K562 (cell line): ENCODE measurements around the gene PARD3. TPM values are rescaled to one million over a fixed set of nuclear protein-coding genes. Genes with fewer than 3 reads are reported as not detected.

Experiments
- ATAC-seq: fragments of 200-7000 bp; cut with Tn5 transposase; 3 replicates; pipeline ENCODE4 v1.9.1; 2020; ENCODE audit warnings: moderate library complexity
- BruUV-seq: library from RNA; stranded (reverse); fragments of 400-500 nt; replicated peaks from 2 replicates; lab custom pipeline; 2021; lab: Mats Ljungman, UMichigan
- CTCF ChIA-PET: fragments of 300-600 bp; formaldehyde crosslinking; extraction: SDS; loops from one replicate; lab custom pipeline; 2021; ENCODE audit warnings: low intra/inter-chr PET ratio; lab: Yijun Ruan, JAX
- POLR2A ChIA-PET: fragments of 300-600, 350-650 bp; sonication (Branson Sonifier 250); formaldehyde crosslinking; extraction: SDS; loops from one replicate; lab custom pipeline; 2021; ENCODE audit warnings: antibody characterized with exemption, inconsistent platforms; lab: Yijun Ruan, JAX
- DNase-seq, 4 experiments: peaks; one replicate each; pipeline versions ENCODE4 v3.0.0 to v3.0.0-alpha.2; 2011 to 2018; ENCODE audit warnings: low spot score in 3 of 4, mixed read lengths in 3 of 4; ENCODE audit errors: extremely low read depth in 1 of 4
- FAIRE-seq: peaks from 2 replicates; lab custom pipeline; 2011; peaks lifted over from hg19 to GRCh38; lab: Jason Lieb, UNC
- H2AFZ ChIP-seq: 2 replicates; pipeline ENCODE4 v1.6.0; 2011; ENCODE audit warnings: low read depth, low read length, control low read depth, inconsistent platforms
- H3K27ac ChIP-seq: fragments of 200-600 bp; 3 replicates; pipeline ENCODE4 v1.8.0; 2011; ENCODE audit warnings: low read depth, mild to moderate bottlenecking, control low read depth, inconsistent platforms, low read length, moderate library complexity, mixed read lengths; ENCODE audit errors: extremely low read depth
- H3K27me3 ChIP-seq, 2 experiments: fragments of 300-600 bp in 1 of 2; 2 replicates in 1 of 2; 3 replicates in 1 of 2; pipeline versions ENCODE4 v1.6.0 to v1.8.0; 2011; ENCODE audit warnings: inconsistent platforms in 2 of 2, low read length in 2 of 2, mild to moderate bottlenecking in 1 of 2, mixed read lengths in 1 of 2, moderate library complexity in 1 of 2; ENCODE audit not compliant: control insufficient read depth in 2 of 2, insufficient read depth in 2 of 2
- H3K36me3 ChIP-seq: fragments of 300-600 bp; 3 replicates; pipeline ENCODE4 v1.8.0; 2011; ENCODE audit warnings: mild to moderate bottlenecking, low read length, inconsistent platforms; ENCODE audit not compliant: control insufficient read depth, insufficient read depth
- H3K4me1 ChIP-seq, 2 experiments: fragments of 200-600 bp in 1 of 2; replicated peaks in 1 of 2; 2 replicates in 1 of 2; 3 replicates in 1 of 2; pipeline versions ENCODE4 v1.5.1 to v1.8.0; 2011; ENCODE audit warnings: inconsistent platforms in 2 of 2, low read length in 2 of 2, mild to moderate bottlenecking in 1 of 2, mixed read lengths in 1 of 2, moderate library complexity in 1 of 2; ENCODE audit not compliant: control insufficient read depth in 2 of 2, insufficient read depth in 2 of 2
- H3K4me2 ChIP-seq: 2 replicates; pipeline ENCODE4 v1.6.1; 2011; ENCODE audit warnings: low read length, control low read depth, inconsistent platforms, mixed read lengths; ENCODE audit not compliant: insufficient read depth
- H3K4me3 ChIP-seq: fragments of 200-600 bp; sonication (generic), shearing (Covaris generic); 2 replicates; pipeline ENCODE4 v1.5.1; 2016; ENCODE audit warnings: control low read depth, inconsistent platforms
- H3K79me2 ChIP-seq: fragments of 200-600 bp; 3 replicates; pipeline ENCODE4 v1.8.0; 2011; ENCODE audit warnings: low read length, inconsistent platforms; ENCODE audit not compliant: control insufficient read depth, insufficient read depth
- H3K9ac ChIP-seq, 2 experiments: 2 replicates each; pipeline versions ENCODE4 v1.6.0 to v1.6.1; 2011; ENCODE audit warnings: low read depth in 2 of 2, low read length in 2 of 2, control low read depth in 1 of 2, inconsistent platforms in 1 of 2, mild to moderate bottlenecking in 1 of 2, mixed read lengths in 1 of 2; ENCODE audit not compliant: insufficient read depth in 1 of 2
- H3K9me1 ChIP-seq: one replicate; pipeline ENCODE4 v1.6.0; 2011; ENCODE audit warnings: inconsistent platforms, mild to moderate bottlenecking, low read length, moderate library complexity; ENCODE audit not compliant: control insufficient read depth, insufficient read depth
- H3K9me3 ChIP-seq: replicated peaks from 2 replicates; pipeline ENCODE4 v1.5.1; 2011; ENCODE audit warnings: low read depth, low read length, inconsistent platforms; ENCODE audit not compliant: control insufficient read depth, insufficient read depth
- H4K20me1 ChIP-seq: replicated peaks from 2 replicates; pipeline ENCODE4 v1.6.1; 2011; ENCODE audit warnings: low read length, inconsistent platforms, mixed read lengths; ENCODE audit not compliant: control insufficient read depth, insufficient read depth
- BRCA1 ChIP-seq, 2 experiments: fragments of 450-650 bp in 1 of 2; sonication (generic) in 1 of 2; formaldehyde crosslinking in 1 of 2; IDR thresholded peaks; 2 replicates each; pipeline versions ENCODE4 v1.5.0 to v1.6.1; 2017 to 2020; ENCODE audit warnings: mild to moderate bottlenecking in 1 of 2, missing genetic modification reagents in 1 of 2
- CHD4 ChIP-seq: fragments of 200-600 bp; sonication (generic); IDR thresholded peaks from 3 replicates; pipeline ENCODE4 v1.6.1; 2012; ENCODE audit warnings: low read depth, mild to moderate bottlenecking, mixed read lengths, low read length, inconsistent platforms; ENCODE audit not compliant: insufficient read depth, insufficient replicate concordance, poor library complexity, severe bottlenecking
- MBD2 ChIP-seq: sonication (generic); IDR thresholded peaks from 2 replicates; pipeline ENCODE4 v1.6.1; 2016; ENCODE audit warnings: low read depth, borderline replicate concordance
- NFXL1 ChIP-seq: fragments of 450-650 bp; formaldehyde crosslinking; IDR thresholded peaks from 2 replicates; pipeline ENCODE4 v1.4.0; 2021; ENCODE audit warnings: mild to moderate bottlenecking
- NRF1 ChIP-seq, 2 experiments: fragments of 450-650 bp; IDR thresholded peaks in 1 of 2; conservative IDR thresholded peaks in 1 of 2; 2 replicates each; pipeline ENCODE4 v1.6.1; 2014; ENCODE audit warnings: mild to moderate bottlenecking in 2 of 2
- PCBP1 ChIP-seq: fragments of 200-400 bp; formaldehyde crosslinking; IDR thresholded peaks from 2 replicates; pipeline ENCODE4 v1.6.1; 2018; ENCODE audit warnings: mild to moderate bottlenecking, low read depth, low read length; ENCODE audit not compliant: poor library complexity, severe bottlenecking
- PHTF2 ChIP-seq: fragments of 250-450 bp; sonication (Bioruptor Pico); IDR thresholded peaks from 2 replicates; pipeline ENCODE4 v1.5.0; 2021; ENCODE audit warnings: mild to moderate bottlenecking
- TCF3 ChIP-seq: sonication (generic); formaldehyde crosslinking; IDR thresholded peaks from 2 replicates; pipeline ENCODE4 v1.4.0; 2020; ENCODE audit warnings: mild to moderate bottlenecking, missing genetic modification reagents
- ZNF584 ChIP-seq: fragments of 200-800 bp; sonication (Bioruptor generic); IDR thresholded peaks from 2 replicates; pipeline ENCODE4 v1.6.1; 2016; ENCODE audit warnings: low read depth, mild to moderate bottlenecking, missing genetic modification characterization, missing compliant biosample characterization
- ZNF77 ChIP-seq: fragments of 250-450 bp; sonication (Bioruptor Pico); IDR thresholded peaks from 2 replicates; pipeline ENCODE4 v1.5.0; 2020
- WGBS: fragments of 100-300 bp; shearing (Covaris generic); methylation state at CpG from one replicate; pipeline ENCODE4 v1.1.6; 2016; ENCODE audit warnings: low coverage, mixed read lengths; ENCODE audit not compliant: insufficient coverage; ENCODE audit errors: missing lambda C conversion rate; 5-methylcytosine and 5-hydroxymethylcytosine counted together
- in situ Hi-C: fragments of 300-500 bp; cut with MboI; formaldehyde crosslinking; loops from 4 replicates; pipeline ENCODE4 v1.15.0; 2018; ENCODE audit warnings: inconsistent platforms, mixed read lengths
- intact Hi-C: fragments of 100-400 bp; cut with micrococcal nuclease; formaldehyde crosslinking; loops from 2 replicates; pipeline ENCODE4 v1.14.2; 2022
- polyA plus RNA-seq, 8 experiments: library from polyadenylated mRNA; depleted of rRNA in 4 of 8; stranded (reverse) in 5 of 8; unstranded in 3 of 8; fragments of >200 nt; fragmentation: Nextera tagmentation in 2 of 8; fragmentation: Illumina TruSeq in 1 of 8; extraction: Ambion mirVana in 2 of 8; extraction: Trizol in 1 of 8; gene quantifications; 2 replicates each; pipeline versions ENCODE4 v1.2.1 to v1.2.3, GENCODE V29; 2011 to 2014; ENCODE audit warnings: inconsistent platforms in 1 of 8, missing spikeins in 1 of 8
- total RNA-seq, 7 experiments: library from RNA; depleted of rRNA in 6 of 7; stranded (reverse); fragments of >200 nt in 6 of 7; fragmentation: Illumina TruSeq in 2 of 7; extraction: Trizol in 2 of 7; gene quantifications; 2 replicates each; pipeline versions ENCODE4 v1.2.1 to v1.2.3, GENCODE V29; 2011 to 2021; ENCODE audit warnings: low replicate concordance in 1 of 7
- TF ChIP-seq, protein P1 (sequence below): fragments of 250-450 bp; sonication (Bioruptor Pico); IDR thresholded peaks from 2 replicates; pipeline ENCODE4 v1.8.0; 2022; ENCODE audit warnings: moderate library complexity, mild to moderate bottlenecking, inconsistent platforms
- TF ChIP-seq, protein P2 (sequence below): IDR thresholded peaks from 3 replicates; pipeline ENCODE4 v1.6.1; 2011; ENCODE audit warnings: borderline replicate concordance, mild to moderate bottlenecking, moderate library complexity; ENCODE audit not compliant: insufficient read length; ENCODE audit errors: extremely low read depth

Gene PARD3
- total and polyA plus RNA-seq, 9 of the 15 experiments (the other 6 are each of a cell fraction or from before 2014, with no cell fraction given) = 2.7 to 11.7 (median 7.7) TPM

DNA sequence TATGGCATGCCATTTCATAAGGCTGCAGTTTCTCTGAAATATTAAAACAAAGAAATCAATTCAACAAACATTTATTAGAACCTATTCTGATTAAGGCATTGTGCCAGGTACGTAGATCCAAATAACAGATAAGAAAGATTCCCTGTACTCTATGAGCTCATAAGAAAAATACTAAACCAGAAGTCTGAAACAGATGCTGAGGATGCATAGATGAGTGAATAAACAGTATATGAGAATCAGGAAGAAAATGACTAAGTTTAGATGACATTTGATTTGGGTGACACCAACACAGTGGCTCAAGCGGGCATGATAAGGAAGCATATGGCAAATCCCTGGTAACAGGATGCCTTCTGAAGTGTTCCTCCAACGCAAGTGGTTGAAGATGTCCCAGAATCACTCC lies 477.2 kb downstream of the PARD3 start:
- Histone ChIP-seq H3K4me2 (no peak overlapping the region), H4K20me1 (no peaks in the 10 kb centered on the region), H3K36me3 (no peaks in the 10 kb centered on the region), H3K27ac (no peak overlapping the region), H3K9ac (no peak overlapping the region), H3K9me1 (no peaks in the 10 kb centered on the region), H3K27me3 (no peaks in the 10 kb centered on the region), H2AFZ (no peak overlapping the region), H3K9me3 (no peaks in the 10 kb centered on the region), H3K4me3 (no peak overlapping the region), H3K79me2 (no peaks in the 10 kb centered on the region), H3K4me1 (no peaks in the 10 kb centered on the region)
- ATAC-seq (no peak), DNase-seq (no peak), FAIRE-seq (no peak)
- intact Hi-C loops (no loop called here), in situ Hi-C loops (no loop called here)
- CTCF ChIA-PET = no interaction called here
- TF ChIP-seq ZNF584 (CRISPR knock-in tag) (no peak), ZNF77 (CRISPR knock-in tag) (no peak), MBD2 (no peak), NRF1 (conservative IDR thresholded peaks at IDR 0.05 in 1 of 2, IDR thresholded peaks at IDR 0.05 in 1 of 2) (no peak), TCF3 (no peak), CHD4 (no peak), NFXL1 (no peak), PHTF2 (CRISPR knock-in tag) (no peak), BRCA1 (IDR thresholded peaks at IDR 0.05) (no peak), BRCA1 (CRISPR knock-in tag; IDR thresholded peaks at IDR 0.05) (no peak), PCBP1 (no peak)
- TF ChIP-seq, protein P1, sequence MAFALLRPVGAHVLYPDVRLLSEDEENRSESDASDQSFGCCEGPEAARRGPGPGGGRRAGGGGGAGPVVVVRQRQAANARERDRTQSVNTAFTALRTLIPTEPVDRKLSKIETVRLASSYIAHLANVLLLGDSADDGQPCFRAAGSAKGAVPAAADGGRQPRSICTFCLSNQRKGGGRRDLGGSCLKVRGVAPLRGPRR = no peak
- TF ChIP-seq, protein P2, sequence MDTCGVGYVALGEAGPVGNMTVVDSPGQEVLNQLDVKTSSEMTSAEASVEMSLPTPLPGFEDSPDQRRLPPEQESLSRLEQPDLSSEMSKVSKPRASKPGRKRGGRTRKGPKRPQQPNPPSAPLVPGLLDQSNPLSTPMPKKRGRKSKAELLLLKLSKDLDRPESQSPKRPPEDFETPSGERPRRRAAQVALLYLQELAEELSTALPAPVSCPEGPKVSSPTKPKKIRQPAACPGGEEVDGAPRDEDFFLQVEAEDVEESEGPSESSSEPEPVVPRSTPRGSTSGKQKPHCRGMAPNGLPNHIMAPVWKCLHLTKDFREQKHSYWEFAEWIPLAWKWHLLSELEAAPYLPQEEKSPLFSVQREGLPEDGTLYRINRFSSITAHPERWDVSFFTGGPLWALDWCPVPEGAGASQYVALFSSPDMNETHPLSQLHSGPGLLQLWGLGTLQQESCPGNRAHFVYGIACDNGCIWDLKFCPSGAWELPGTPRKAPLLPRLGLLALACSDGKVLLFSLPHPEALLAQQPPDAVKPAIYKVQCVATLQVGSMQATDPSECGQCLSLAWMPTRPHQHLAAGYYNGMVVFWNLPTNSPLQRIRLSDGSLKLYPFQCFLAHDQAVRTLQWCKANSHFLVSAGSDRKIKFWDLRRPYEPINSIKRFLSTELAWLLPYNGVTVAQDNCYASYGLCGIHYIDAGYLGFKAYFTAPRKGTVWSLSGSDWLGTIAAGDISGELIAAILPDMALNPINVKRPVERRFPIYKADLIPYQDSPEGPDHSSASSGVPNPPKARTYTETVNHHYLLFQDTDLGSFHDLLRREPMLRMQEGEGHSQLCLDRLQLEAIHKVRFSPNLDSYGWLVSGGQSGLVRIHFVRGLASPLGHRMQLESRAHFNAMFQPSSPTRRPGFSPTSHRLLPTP = no peak
- POLR2A ChIA-PET = interaction anchor here (0.7 to 0.8 kb wide), 2 partner anchors 18 to 72 kb away, joined by 3 read pairs; no protein-coding TSS in a partner anchor
- BruUV-seq = no TSS peak
- 17% methylated on average over 3 of the region's 3 CpGs for WGBS
